Heart right ventricle (tissue), 16 donors: ENCODE measurements around the gene HK1. TPM values are rescaled to one million over a fixed set of nuclear protein-coding genes. Genes with fewer than 3 reads are reported as not detected.

Source experiments
- ATAC-seq, 8 donors: fragments of 200-7000 bp; cut with Tn5 transposase; one replicate each; pipeline ENCODE4 v1.9.1; 2020; ENCODE audit warnings: mild to moderate bottlenecking in 8 of 8, moderate library complexity in 8 of 8, moderate number of reproducible peaks in 1 of 8
- DNase-seq, 2 donors: peaks; one replicate each; pipeline ENCODE4 v3.0.0-alpha.2; 2020
- H3K27ac ChIP-seq, 10 donors: fragments of 200-600 bp; sonication (generic) in 2 of 10; one replicate each; pipeline versions ENCODE4 v1.5.0 to v1.8.0; 2020 to 2022; ENCODE audit warnings: mild to moderate bottlenecking in 3 of 10
- H3K27me3 ChIP-seq, 7 donors: fragments of 200-600 bp; one replicate each; pipeline ENCODE4 v1.8.0; 2021 to 2022; ENCODE audit warnings: mild to moderate bottlenecking in 2 of 7
- H3K36me3 ChIP-seq, 9 donors: fragments of 200-600 bp; sonication (generic) in 1 of 9; one replicate each; pipeline versions ENCODE4 v1.5.0 to v1.8.0; 2020 to 2022; ENCODE audit warnings: mild to moderate bottlenecking in 2 of 9
- H3K4me1 ChIP-seq, 9 donors: fragments of 200-600 bp; sonication (generic) in 1 of 9; one replicate each; pipeline versions ENCODE4 v1.5.0 to v1.8.0; 2020 to 2022; ENCODE audit warnings: mild to moderate bottlenecking in 4 of 9
- H3K4me3 ChIP-seq, 10 donors: fragments of 200-600 bp; sonication (generic) in 2 of 10; one replicate each; pipeline versions ENCODE4 v1.5.0 to v1.8.0; 2020 to 2022; ENCODE audit warnings: mild to moderate bottlenecking in 7 of 10, moderate library complexity in 2 of 10
- H3K9me3 ChIP-seq, 11 donors: fragments of 200-600 bp in 10 of 11; sonication (generic) in 2 of 11; one replicate each; pipeline versions ENCODE4 v1.5.0 to v1.8.0; 2013 to 2022; ENCODE audit warnings: mild to moderate bottlenecking in 2 of 11, control low read depth in 1 of 11, moderate library complexity in 1 of 11
- CTCF ChIP-seq, 9 donors: fragments of 200-600 bp; sonication (generic) in 2 of 9; IDR thresholded peaks; one replicate each; pipeline versions ENCODE4 v1.5.0 to v1.8.0; 2021 to 2022; ENCODE audit warnings: antibody characterized with exemption in 9 of 9, mild to moderate bottlenecking in 5 of 9, moderate library complexity in 1 of 9
- WGBS, 2 donors: extraction: QIAGEN DNeasy Blood & Tissue Kit; methylation state at CpG; one replicate each; pipeline ENCODE4 v1.1.7; 2013; ENCODE audit warnings: inconsistent platforms in 1 of 2; 5-methylcytosine and 5-hydroxymethylcytosine counted together
- intact Hi-C, 10 donors: fragments of 100-400 bp; cut with DNase I; formaldehyde crosslinking; loops; one replicate each; pipeline versions ENCODE4 v1.11.1 to v1.14.2; 2022
- polyA plus RNA-seq, 2 donors: library from polyadenylated mRNA; stranded (reverse); fragments of 200-250 nt; gene quantifications; one replicate each; pipeline ENCODE4 v1.2.3, GENCODE V29; 2013
- total RNA-seq, 10 donors: library from RNA; stranded (reverse); fragmentation: NEBNext Ultra II Directional in 3 of 10; extraction: Animal tissue kit (Norgen Biotek cat#: 25700) in 3 of 10; gene quantifications; one replicate each; pipeline versions ENCODE4 v1.2.1 to v1.2.4, GENCODE V29; 2021 to 2023
- donor health status: Arrhythmogenic right ventricular cardiomyopathy.
- donor health status: ischemic (EF 13 %, LVEDD 7.1; RV severe dilation, severe dysfunction).
- donor health status: healthy with polysubstance abuse.
- donor health status: DM: no; HTN: yes; CAD: no.
- donor health status: DM: no; HTN: no; CAD: no.
- donor health status: ischemic (EF 25% LVEDD 6.9; RV normal size, moderate dysfunction).
- donor health status: ischemic (EF 25% LVEDD 5.7; RV mildly dilated, moderate dysfunction).
- donor health status: healthy.
- donor health status: DM: yes; HTN: yes; CAD: no.
- donor health status: Ischemic cardiomyopathy.
- donor health status: ischemic (EF 35%, LVEDD 5.7; RV mildly dilated, moderate dysfunction).
- donor health status: nonischemic (EF 11% LVEDD 7.7; RV severe dilation, severe dysfunction).
- donor health status: DM: yes; HTN: yes; CAD: no.
- donor health status: PGD.
- donor health status: ischemic (EF 29% LVEDD 5.4; RV normal size, mild dysfunction).
- donor health status: nonischemic (EF 23%, LVEDD 6.1; RV moderate dilation, normal function).

Gene HK1
- total and polyA plus RNA-seq, 12 donors, result 51.9 to 322 (median 233) TPM

GRCh38 chr10:69272624-69273023 is 5.7 kb upstream of the HK1 start:
- no peaks in the 10 kb centered on the region for H3K4me1 ChIP-seq
- no peaks in the 10 kb centered on the region for H3K36me3 ChIP-seq
- H3K27me3 ChIP-seq, result no peaks in the 10 kb centered on the region
- no peak overlapping the region for H3K4me3 ChIP-seq
- ATAC-seq, result no peak
- no peak overlapping the region for H3K27ac ChIP-seq
- intact Hi-C loops, result no loop called here
- 82 to 90% methylated on average over 1 of the region's 1 CpG for WGBS, 2 donors
- no peak for TF ChIP-seq CTCF (IDR thresholded peaks at IDR 0.05)
- DNase-seq, result no peak
- H3K9me3 ChIP-seq, result peaks cover 0 to 13% (median 0%) of the 10 kb centered on the region in 11 donors

GRCh38 chr10:69275444-69275843 is 2.9 kb upstream of the HK1 start:
- WGBS, 2 donors, result 96 to 97% methylated on average over 1 of the region's 1 CpG

GRCh38 chr10:69276503-69276902 is 1.8 kb upstream of the HK1 start:
- H3K4me3 ChIP-seq, result no peak overlapping the region
- H3K4me1 ChIP-seq, result peaks cover 0 to 18% (median 10%) of the 10 kb centered on the region in 9 donors
- no peaks in the 10 kb centered on the region for H3K36me3 ChIP-seq
- peaks cover 0 to 14% (median 0%) of the 10 kb centered on the region in 11 donors for H3K9me3 ChIP-seq
- no peak for DNase-seq
- no peak for ATAC-seq
- intact Hi-C loops, result no loop called here
- TF ChIP-seq CTCF (IDR thresholded peaks at IDR 0.05), result no peak
- WGBS, 2 donors, result 91 to 100% methylated on average over 6 of the region's 6 CpGs
- no peak overlapping the region for H3K27ac ChIP-seq
- H3K27me3 ChIP-seq, result no peaks in the 10 kb centered on the region

More at GRCh38 chr10:69275444-69275843, 2.9 kb upstream of the HK1 start:
- no peak for DNase-seq
- H3K36me3 ChIP-seq, result no peaks in the 10 kb centered on the region
- peaks cover 0 to 18% (median 10%) of the 10 kb centered on the region in 9 donors for H3K4me1 ChIP-seq
- no peak overlapping the region for H3K27ac ChIP-seq
- intact Hi-C loops, result no loop called here
- no peak for ATAC-seq
- no peak for TF ChIP-seq CTCF (IDR thresholded peaks at IDR 0.05)
- no peak overlapping the region for H3K4me3 ChIP-seq
- peaks cover 0 to 13% (median 0%) of the 10 kb centered on the region in 11 donors for H3K9me3 ChIP-seq
- H3K27me3 ChIP-seq, result no peaks in the 10 kb centered on the region

- intact Hi-C loops, result no loop called here
- peaks cover 0 to 27% (median 11%) of the 10 kb centered on the region in 9 donors for H3K4me1 ChIP-seq
- no peak for DNase-seq
- TF ChIP-seq CTCF (IDR thresholded peaks at IDR 0.05), result no peak
- WGBS, 2 donors, result 85 to 94% methylated on average over 2 of the region's 2 CpGs
- peak in 2 of 8 donors; percentile 16 to 22 for ATAC-seq
- H3K27me3 ChIP-seq, result no peaks in the 10 kb centered on the region
- H3K9me3 ChIP-seq, result peaks cover 0 to 7% (median 0%) of the 10 kb centered on the region in 11 donors
- H3K36me3 ChIP-seq, result no peaks in the 10 kb centered on the region
- peak overlapping the region in 3 of 10 donors; percentile 13 to 62 (median 53) for H3K27ac ChIP-seq
- H3K4me3 ChIP-seq, result no peak overlapping the region
Measured at GRCh38 chr10:69279110-69279509, 814 bp downstream of the HK1 start.
